PC-9 (cell line): ENCODE measurements around the gene HGD. TPM values are rescaled to one million over a fixed set of nuclear protein-coding genes. Genes with fewer than 3 reads are reported as not detected.

Source experiments
- BruUV-seq: library from RNA; stranded (reverse); fragments of 400-500 nt; replicated peaks from 2 replicates; lab custom pipeline; 2021; lab: Mats Ljungman, UMichigan
- CTCF ChIA-PET: fragments of 300-600 bp; sonication (Branson Sonifier 250); formaldehyde crosslinking; loops from one replicate; lab custom pipeline; 2022; ENCODE audit warnings: antibody characterized with exemption; lab: Charles Lee
- POLR2A ChIA-PET: fragments of 300-600 bp; sonication (Branson Sonifier 250); formaldehyde crosslinking; loops from one replicate; lab custom pipeline; 2022; ENCODE audit warnings: antibody characterized with exemption; ENCODE audit not compliant: unreplicated experiment; lab: Charles Lee
- DNase-seq, 2 experiments: peaks; one replicate each; pipeline versions ENCODE4 v3.0.0 to v3.0.0-alpha.2; 2015 to 2022; ENCODE audit warnings: mixed read lengths in 1 of 2
- H2AFZ ChIP-seq: fragments of 200-600 bp; sonication (generic); 2 replicates; pipeline ENCODE4 v1.8.1; 2017; ENCODE audit warnings: antibody characterized with exemption
- H3F3A ChIP-seq: fragments of 200-600 bp; sonication (generic); 2 replicates; pipeline ENCODE4 v1.8.1; 2017; ENCODE audit warnings: antibody characterized with exemption, mild to moderate bottlenecking, low read depth; ENCODE audit not compliant: insufficient read depth
- H3K27ac ChIP-seq: fragments of 200-600 bp; sonication (generic); 2 replicates; pipeline ENCODE4 v1.6.1; 2016; ENCODE audit warnings: mixed run types
- H3K27me3 ChIP-seq: fragments of 200-600 bp; sonication (generic); 2 replicates; pipeline ENCODE4 v1.6.1; 2016; ENCODE audit warnings: low read depth, mixed run types; ENCODE audit not compliant: insufficient read depth
- H3K36me3 ChIP-seq: fragments of 200-600 bp; sonication (generic); 2 replicates; pipeline ENCODE4 v1.6.1; 2016; ENCODE audit warnings: low read depth, mixed run types
- H3K4me1 ChIP-seq: fragments of 200-600 bp; sonication (generic); replicated peaks from 2 replicates; pipeline ENCODE4 v1.6.1; 2016; ENCODE audit warnings: mixed run types; ENCODE audit not compliant: insufficient read depth
- H3K4me2 ChIP-seq: fragments of 200-600 bp; sonication (generic); 2 replicates; pipeline ENCODE4 v1.6.1; 2017; ENCODE audit warnings: mixed run types
- H3K4me3 ChIP-seq: fragments of 200-600 bp; sonication (generic); 2 replicates; pipeline ENCODE4 v1.6.1; 2016; ENCODE audit warnings: mixed run types
- H3K79me2 ChIP-seq: fragments of 200-600 bp; sonication (generic); 2 replicates; pipeline ENCODE4 v1.6.1; 2017; ENCODE audit warnings: low read depth, mixed run types
- H3K9me2 ChIP-seq: fragments of 200-600 bp; sonication (generic); 2 replicates; pipeline ENCODE4 v1.8.1; 2017; ENCODE audit warnings: mild to moderate bottlenecking; ENCODE audit not compliant: insufficient read depth
- H3K9me3 ChIP-seq: fragments of 200-600 bp; sonication (generic); 2 replicates; pipeline ENCODE4 v1.8.1; 2016; ENCODE audit warnings: low read depth; ENCODE audit not compliant: insufficient read depth
- H4K20me1 ChIP-seq: fragments of 200-600 bp; sonication (generic); 2 replicates; pipeline ENCODE4 v1.8.1; 2017; ENCODE audit not compliant: insufficient read depth
- CTCF ChIP-seq: fragments of 200-600 bp; sonication (generic); conservative IDR thresholded peaks from 2 replicates; pipeline ENCODE4 v1.6.1; 2017; ENCODE audit warnings: mixed run types, antibody characterized with exemption, mild to moderate bottlenecking, moderate library complexity
- EZH2 ChIP-seq: fragments of 200-600 bp; sonication (generic); IDR thresholded peaks from 2 replicates; pipeline ENCODE4 v1.8.0; 2017; ENCODE audit warnings: antibody characterized with exemption, low read depth
- intact Hi-C: fragments of 100-400 bp; cut with micrococcal nuclease; formaldehyde crosslinking; loops from one replicate; pipeline ENCODE4 v1.10.0; 2022; ENCODE audit not compliant: unreplicated experiment
- total RNA-seq: library from RNA; stranded (reverse); gene quantifications from 2 replicates; pipeline ENCODE4 v1.2.3, GENCODE V29; 2021

HGD gene
- total RNA-seq, 1 experiment from 2014 or later = 0.65 TPM

- no peaks in the 10 kb centered on the region for H3K36me3 ChIP-seq
- ChIA-PET CTCF (no interaction called here), POLR2A (no interaction called here)
- no TSS peak for BruUV-seq
- no peak for DNase-seq
- no peak overlapping the region for H3K4me3 ChIP-seq
- H2AFZ ChIP-seq = no peak overlapping the region
- H3K27me3 ChIP-seq = no peaks in the 10 kb centered on the region
- no peak overlapping the region for H3K27ac ChIP-seq
- no peaks in the 10 kb centered on the region for H4K20me1 ChIP-seq
- no peaks in the 10 kb centered on the region for H3K4me1 ChIP-seq
- no peaks in the 10 kb centered on the region for H3K9me3 ChIP-seq
- no peaks in the 10 kb centered on the region for H3K9me2 ChIP-seq
- no peak for TF ChIP-seq CTCF
- TF ChIP-seq EZH2 = no peak
- no peaks in the 10 kb centered on the region for H3F3A ChIP-seq
- no peaks in the 10 kb centered on the region for H3K79me2 ChIP-seq
- no peak overlapping the region for H3K4me2 ChIP-seq
- intact Hi-C loops = no loop called here
These were observed 67.3 kb downstream of the HGD start for GRCh38 chr3:120614765-120615164.

GRCh38 chr3:120608506-120608905 lies 73.5 kb downstream of the HGD start:
- Histone ChIP-seq H3K4me2 (no peak overlapping the region), H3K27me3 (no peaks in the 10 kb centered on the region), H3K4me3 (no peak overlapping the region), H3K79me2 (no peaks in the 10 kb centered on the region), H3K9me3 (no peaks in the 10 kb centered on the region), H3K36me3 (no peaks in the 10 kb centered on the region), H3K9me2 (no peaks in the 10 kb centered on the region), H3K27ac (no peak overlapping the region), H2AFZ (no peak overlapping the region), H4K20me1 (no peaks in the 10 kb centered on the region), H3F3A (no peaks in the 10 kb centered on the region), H3K4me1 (no peaks in the 10 kb centered on the region)
- TF ChIP-seq EZH2 (no peak), CTCF (no peak)
- no peak for DNase-seq
- ChIA-PET CTCF (no interaction called here), POLR2A (interaction anchor here (0.7 kb wide), 1 partner anchor 11 kb away, joined by 5 read pairs; no protein-coding TSS in a partner anchor)
- intact Hi-C loops = no loop called here
- no TSS peak for BruUV-seq

- Histone ChIP-seq H3K36me3 (peaks cover 11% of the 10 kb centered on the region; the same call in 1 of the 2 replicates), H3K4me1 (no peaks in the 10 kb centered on the region), H4K20me1 (peaks cover 6% of the 10 kb centered on the region; the same call in 1 of the 2 replicates), H3F3A (peaks cover 4% of the 10 kb centered on the region; the same call in 1 of the 2 replicates), H3K27me3 (no peaks in the 10 kb centered on the region), H3K9me2 (no peaks in the 10 kb centered on the region), H3K4me2 (no peak overlapping the region), H3K79me2 (no peaks in the 10 kb centered on the region), H2AFZ (no peak overlapping the region), H3K9me3 (no peaks in the 10 kb centered on the region), H3K4me3 (no peak overlapping the region), H3K27ac (no peak overlapping the region)
- intact Hi-C loops = no loop called here
- no TSS peak for BruUV-seq
- TF ChIP-seq EZH2 (no peak), CTCF (no peak)
- ChIA-PET POLR2A (no interaction called here), CTCF (no interaction called here)
- DNase-seq = no peak
These were observed 77.3 kb downstream of the HGD start for GRCh38 chr3:120604784-120605183.
